ENCODE results near the gene NTHL1. TPM values are rescaled to one million over a fixed set of nuclear protein-coding genes. Genes with fewer than 3 reads are reported as not detected.
A peak's percentile ranks its signal among the peaks of the same experiment; 100 is the strongest.

NTHL1 gene
- total and polyA plus RNA-seq, 2 experiments from 2014 or later: 84.6 to 87.9 TPM

GRCh38 chr16:2007081-2007836, 40.4 kb downstream of the NTHL1 start:
- Histone ChIP-seq H4K20me1 (replicated peaks; ENCODE audit: insufficient read depth) (peaks cover 36% of the 10 kb centered on the region), H3K27ac (ENCODE audit: low read depth) (no peak overlapping the region), H3K36me3 (ENCODE audit: insufficient read depth) (no peaks in the 10 kb centered on the region), H2AFZ (no peak overlapping the region), H3K9me2 (ENCODE audit: insufficient read depth) (no peaks in the 10 kb centered on the region), H3K4me3 (peak overlapping the region; percentile 91; the same call in 1 of the 2 replicates), H3F3A (replicated peaks; ENCODE audit: low read depth) (peaks cover 28% of the 10 kb centered on the region; the same call in 1 of the 2 replicates), H3K79me2 (replicated peaks; ENCODE audit: insufficient read depth) (peaks cover 42% of the 10 kb centered on the region), H3K4me1 (ENCODE audit: insufficient read depth) (peaks cover 22% of the 10 kb centered on the region), H3K4me2 (peak overlapping the region; percentile 65), H3K27me3 (ENCODE audit: insufficient read depth) (no peaks in the 10 kb centered on the region)
- peaks cover 15% of the 10 kb centered on the region for H3K36me3 Mint-ChIP-seq (ENCODE audit: low read depth)
- no peak for ATAC-seq
- TF ChIP-seq ETS1 (IDR thresholded peaks at IDR 0.05) (no peak), JUNB (IDR thresholded peaks at IDR 0.05; ENCODE audit: unreplicated experiment) (no peak), EZH2phosphoT487 (IDR thresholded peaks at IDR 0.05; ENCODE audit: unreplicated experiment) (no peak), NANOG (IDR thresholded peaks at IDR 0.05; ENCODE audit: borderline replicate concordance) (no peak), EZH2 (IDR thresholded peaks at IDR 0.05; ENCODE audit: low read depth, unreplicated experiment) (no peak), ZNF462 (CRISPR knock-in tag; IDR thresholded peaks at IDR 0.05) (no peak), POLR2AphosphoS5 (IDR thresholded peaks at IDR 0.05; ENCODE audit: low read depth) (no peak)
- H3K4me1 Mint-ChIP-seq: peaks cover 37% of the 10 kb centered on the region
- no peak for DNase-seq (ENCODE audit: low spot score)
- peaks cover 15% of the 10 kb centered on the region for H3K27me3 Mint-ChIP-seq (ENCODE audit: insufficient read depth, low read depth, poor library complexity)
- no peak overlapping the region for H3K27ac Mint-ChIP-seq
- H3K9me3 Mint-ChIP-seq: no peaks in the 10 kb centered on the region
- H3K4me3 Mint-ChIP-seq: peak overlapping the region; percentile 74

Data from GM23338 (cell line).